ENCODE results near the gene COX11.

COX11 gene

GRCh38 chr17:54956791-54957190 is 11.7 kb downstream of the COX11 start:
- DNase-seq: no peak

GRCh38 chr17:54951286-54951685 is 17.2 kb downstream of the COX11 start:
- no peak for DNase-seq

GRCh38 chr17:54950116-54950515 is 18.3 kb downstream of the COX11 start:
- DNase-seq: no peak

DNA sequence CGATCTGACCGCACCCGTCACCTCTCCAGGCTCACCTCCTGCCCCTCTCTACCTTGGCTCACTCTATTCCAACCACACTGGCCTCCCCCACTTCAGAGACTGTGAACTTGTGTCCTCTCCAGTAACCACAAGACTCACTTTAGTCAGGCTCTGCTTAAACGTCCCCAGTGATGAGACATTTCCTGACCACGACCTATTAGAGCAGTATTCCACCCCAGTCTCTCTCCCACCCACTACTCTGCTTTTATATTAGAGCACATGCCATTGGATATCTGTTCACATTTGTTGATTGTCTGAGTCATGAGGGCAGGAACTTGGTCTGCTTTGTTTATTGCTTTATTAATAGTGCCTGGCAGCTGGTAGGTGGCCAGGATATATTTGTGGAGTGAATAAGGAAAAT is 20.1 kb downstream of the COX11 start:
- DNase-seq: peak; percentile 84

DNA sequence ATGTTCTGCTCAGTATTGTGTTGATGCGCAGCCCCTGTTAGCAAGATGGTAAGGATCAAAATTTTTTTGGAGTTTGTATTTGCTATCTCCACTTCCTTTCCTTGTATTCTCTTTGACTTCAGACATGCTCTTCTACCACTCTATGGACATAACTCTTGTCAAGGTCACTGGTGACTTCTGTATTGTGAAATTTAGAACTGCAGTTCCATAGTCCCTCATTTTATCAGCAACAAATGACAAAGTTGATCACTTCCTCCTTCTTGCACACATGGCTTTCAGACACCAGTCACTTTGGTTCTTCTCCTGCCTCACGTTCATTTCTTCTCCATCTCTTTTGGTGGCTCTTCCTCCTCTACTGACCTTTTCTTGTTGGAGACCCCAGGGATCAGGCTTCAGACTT is 21.1 kb downstream of the COX11 start:
- DNase-seq: no peak

DNA sequence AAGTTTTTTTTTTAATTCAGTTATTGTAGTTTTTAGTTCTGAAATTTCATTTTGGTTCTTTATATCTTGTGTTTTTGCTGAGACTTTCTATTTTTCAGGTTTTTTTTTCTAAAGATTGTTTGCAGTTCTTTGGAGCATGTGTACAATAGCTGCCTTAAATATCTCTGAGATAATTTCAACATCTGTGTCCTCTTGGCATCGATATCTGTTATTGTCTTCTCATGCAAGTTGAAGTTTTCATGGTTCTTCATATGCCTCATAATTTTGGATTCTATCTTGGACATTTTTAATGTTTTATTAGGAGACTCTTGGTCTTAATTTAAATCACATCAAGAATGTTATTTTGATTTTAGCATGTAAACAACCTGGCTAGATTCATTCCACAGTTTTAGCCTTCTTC is 22.8 kb downstream of the COX11 start:
- no peak for DNase-seq

GRCh38 chr17:54945231-54945630 is 23.2 kb downstream of the COX11 start:
- no peak for DNase-seq

DNA sequence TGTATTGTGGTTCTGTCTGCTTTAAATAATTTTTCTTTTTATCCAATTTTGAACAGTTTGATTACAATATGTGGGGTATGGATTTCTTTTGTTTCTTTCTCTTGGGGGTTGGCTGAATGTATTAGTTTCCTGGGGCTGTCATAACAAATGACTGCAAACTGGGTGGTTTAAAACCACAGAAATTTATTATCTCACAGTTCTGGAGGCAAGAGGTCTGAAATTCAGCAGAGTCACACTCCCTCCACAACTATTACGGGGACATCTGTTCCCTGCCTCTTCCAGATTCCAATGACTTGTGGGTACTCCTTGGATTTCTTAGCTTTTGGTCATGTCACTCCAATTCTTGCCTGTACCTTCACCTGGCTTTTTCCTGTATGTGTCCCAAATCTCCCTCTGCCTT is 23.7 kb downstream of the COX11 start:
- peak; percentile 53 for DNase-seq

- no peak for DNase-seq
Measured at GRCh38 chr17:54941285-54941684, 27.2 kb downstream of the COX11 start.

- no peak for DNase-seq
Measured at GRCh38 chr17:54937426-54937825, 31.0 kb downstream of the COX11 start.

DNA sequence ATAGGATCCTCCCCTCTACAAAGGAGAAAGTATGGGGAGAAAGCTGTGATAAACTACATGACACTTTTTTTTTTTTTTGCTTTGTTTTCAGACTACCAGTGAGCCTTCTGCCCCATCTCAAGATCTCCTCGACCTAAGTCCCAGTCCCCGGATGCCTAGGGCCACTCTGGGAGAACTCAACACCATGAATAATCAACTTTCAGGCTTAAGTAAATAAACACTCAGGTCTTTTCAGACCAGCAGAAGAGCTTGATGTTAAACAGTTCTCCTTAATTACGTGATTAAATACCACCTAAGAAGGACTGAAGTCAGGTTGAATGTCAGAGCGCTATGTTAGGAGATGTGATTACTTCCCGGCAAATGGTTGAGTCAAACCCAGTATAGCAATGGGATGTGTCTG is 31.4 kb downstream of the COX11 start:
- no peak for DNase-seq

GRCh38 chr17:54935471-54935870 is 33.0 kb downstream of the COX11 start:
- no peak for DNase-seq

DNA sequence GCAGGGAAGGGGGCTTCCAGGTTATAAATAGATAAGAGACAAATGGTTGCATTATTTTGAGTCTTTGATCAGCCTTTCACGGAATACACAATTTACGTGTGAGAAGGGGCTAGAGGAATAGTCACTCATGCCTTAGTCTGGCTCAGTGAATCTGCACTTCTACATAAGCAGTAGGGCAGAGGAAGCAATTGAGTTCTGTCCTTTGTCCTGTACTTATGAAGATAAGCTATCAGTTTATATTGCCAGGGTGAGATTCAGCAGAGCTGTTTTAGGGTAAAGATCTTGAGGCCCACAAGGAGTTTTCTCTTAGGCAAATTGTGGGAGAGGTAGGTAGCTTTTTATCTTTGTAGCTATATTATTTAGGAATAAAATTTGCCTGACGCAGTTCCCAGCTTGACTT is 34.5 kb downstream of the COX11 start:
- no peak for DNase-seq

- no peak for DNase-seq
Measured at GRCh38 chr17:54932711-54933110, 35.7 kb downstream of the COX11 start.

- DNase-seq: no peak
Measured at GRCh38 chr17:54927525-54927924, 40.9 kb downstream of the COX11 start.

GRCh38 chr17:54924405-54924804 is 44.0 kb downstream of the COX11 start:
- no peak for DNase-seq

DNA sequence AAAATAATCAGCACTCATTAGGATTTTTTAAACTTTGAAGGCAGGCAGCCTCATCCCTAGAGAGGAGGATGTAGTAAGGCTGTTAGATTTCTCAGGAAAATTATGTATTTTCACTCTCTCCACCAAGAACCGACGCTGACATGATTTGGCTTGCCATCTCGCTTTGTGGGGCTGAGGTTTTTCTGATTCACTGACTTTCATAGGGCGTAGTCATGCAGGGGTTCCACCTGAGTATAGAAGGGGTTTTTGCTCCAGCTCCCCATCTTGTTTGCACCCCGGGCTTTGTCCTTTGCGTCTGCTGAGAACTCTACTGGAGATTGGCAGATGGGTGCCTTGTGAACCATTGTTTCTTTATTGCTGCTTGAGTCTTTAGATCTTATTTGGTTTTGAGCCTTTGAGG is 47.6 kb downstream of the COX11 start:
- no peak for DNase-seq

GRCh38 chr17:54919425-54919824 is 49.0 kb downstream of the COX11 start:
- DNase-seq: no peak

- no peak for DNase-seq
Measured at GRCh38 chr17:54916721-54917120, 51.7 kb downstream of the COX11 start.
